H9 (cell line): ENCODE measurements around the gene GALNT13. TPM values are rescaled to one million over a fixed set of nuclear protein-coding genes. Genes with fewer than 3 reads are reported as not detected.

Experiments used
- DNase-seq: peaks from one replicate; pipeline ENCODE4 v3.0.0-alpha.2; 2017
- H2AFZ ChIP-seq: one replicate; pipeline ENCODE4 v1.6.1; 2013; ENCODE audit warnings: mild to moderate bottlenecking, low read length, control low read depth, moderate library complexity
- H2AK5ac ChIP-seq: 2 replicates; pipeline ENCODE4 v1.6.1; 2013; ENCODE audit warnings: low read length, control low read depth, mixed read lengths; ENCODE audit not compliant: insufficient read length
- H2BK120ac ChIP-seq: one replicate; pipeline ENCODE4 v1.6.1; 2013; ENCODE audit warnings: low read depth, mild to moderate bottlenecking, low read length, control low read depth, inconsistent platforms; ENCODE audit not compliant: poor library complexity, severe bottlenecking
- H2BK12ac ChIP-seq: 2 replicates; pipeline ENCODE4 v1.6.1; 2013; ENCODE audit warnings: low read length, control low read depth, mixed read lengths, low read depth; ENCODE audit not compliant: insufficient read length
- H2BK15ac ChIP-seq: 2 replicates; pipeline ENCODE4 v1.6.1; 2013; ENCODE audit warnings: low read depth, low read length, control low read depth
- H2BK20ac ChIP-seq: one replicate; pipeline ENCODE4 v1.6.1; 2013; ENCODE audit warnings: low read depth, mild to moderate bottlenecking, low read length, control low read depth, inconsistent platforms; ENCODE audit not compliant: poor library complexity, severe bottlenecking
- H2BK5ac ChIP-seq: 2 replicates; pipeline ENCODE4 v1.6.1; 2013; ENCODE audit warnings: low read length, control low read depth, mixed read lengths; ENCODE audit not compliant: insufficient read length
- H3K14ac ChIP-seq: 2 replicates; pipeline ENCODE4 v1.6.1; 2013; ENCODE audit warnings: low read length, control low read depth; ENCODE audit not compliant: insufficient read depth
- H3K18ac ChIP-seq: 2 replicates; pipeline ENCODE4 v1.6.1; 2013; ENCODE audit warnings: low read depth, mild to moderate bottlenecking, mixed read lengths, low read length, control low read depth; ENCODE audit not compliant: insufficient read length
- H3K23ac ChIP-seq: 2 replicates; pipeline ENCODE4 v1.6.1; 2013; ENCODE audit warnings: low read length, control low read depth, mixed read lengths, low read depth; ENCODE audit not compliant: insufficient read length
- H3K23me2 ChIP-seq: 2 replicates; pipeline ENCODE4 v1.6.1; 2013; ENCODE audit warnings: low read depth, mild to moderate bottlenecking, mixed read lengths, low read length, control low read depth; ENCODE audit not compliant: insufficient read length, poor library complexity, severe bottlenecking
- H3K27ac ChIP-seq: 2 replicates; pipeline ENCODE4 v1.5.1; 2013; ENCODE audit warnings: low read length, control low read depth, mixed read lengths, low read depth; ENCODE audit not compliant: insufficient read length
- H3K27me3 ChIP-seq: 2 replicates; pipeline ENCODE4 v1.6.1; 2013; ENCODE audit warnings: low read length, control low read depth, inconsistent platforms; ENCODE audit not compliant: insufficient read depth
- H3K4ac ChIP-seq: 2 replicates; pipeline ENCODE4 v1.6.1; 2013; ENCODE audit warnings: low read depth, mild to moderate bottlenecking, control low read depth, inconsistent platforms, low read length, moderate library complexity
- H3K4me1 ChIP-seq: 2 replicates; pipeline ENCODE4 v1.6.1; 2013; ENCODE audit warnings: low read length, control low read depth, inconsistent platforms; ENCODE audit not compliant: insufficient read depth
- H3K4me2 ChIP-seq: 2 replicates; pipeline ENCODE4 v1.6.1; 2013; ENCODE audit warnings: low read length, control low read depth, mixed read lengths; ENCODE audit not compliant: insufficient read length, insufficient read depth
- H3K56ac ChIP-seq: 2 replicates; pipeline ENCODE4 v1.6.1; 2013; ENCODE audit warnings: low read depth, mild to moderate bottlenecking, mixed read lengths, low read length, control low read depth; ENCODE audit not compliant: insufficient read length
- H3K79me1 ChIP-seq: 2 replicates; pipeline ENCODE4 v1.6.1; 2013; ENCODE audit warnings: low read depth, mild to moderate bottlenecking, moderate library complexity, low read length, control low read depth, inconsistent platforms; ENCODE audit not compliant: insufficient read depth, poor library complexity, severe bottlenecking
- H3K79me2 ChIP-seq: 2 replicates; pipeline ENCODE4 v1.6.1; 2013; ENCODE audit warnings: low read length, control low read depth, inconsistent platforms; ENCODE audit not compliant: insufficient read depth
- H3K9ac ChIP-seq: 2 replicates; pipeline ENCODE4 v1.6.1; 2013; ENCODE audit warnings: low read length, control low read depth, mixed read lengths; ENCODE audit not compliant: insufficient read length; ENCODE audit errors: extremely low read depth
- H3K9me3 ChIP-seq: one replicate; pipeline ENCODE4 v1.6.1; 2013; ENCODE audit warnings: low read depth, low read length, inconsistent platforms; ENCODE audit not compliant: control insufficient read depth
- H3T11ph ChIP-seq: one replicate; pipeline ENCODE4 v1.6.1; 2013; ENCODE audit warnings: mild to moderate bottlenecking, low read length, control low read depth, inconsistent platforms
- H4K20me1 ChIP-seq: one replicate; pipeline ENCODE4 v1.6.1; 2013; ENCODE audit not compliant: control insufficient read depth, insufficient read length, insufficient read depth
- H4K5ac ChIP-seq: 2 replicates; pipeline ENCODE4 v1.6.1; 2013; ENCODE audit warnings: low read depth, mild to moderate bottlenecking, mixed read lengths, low read length, control low read depth; ENCODE audit not compliant: insufficient read length
- H4K8ac ChIP-seq: replicated peaks from 2 replicates; pipeline ENCODE4 v1.6.1; 2013; ENCODE audit warnings: low read length, control low read depth, mixed read lengths, low read depth; ENCODE audit not compliant: insufficient read length
- H4K91ac ChIP-seq: 2 replicates; pipeline ENCODE4 v1.6.1; 2013; ENCODE audit warnings: low read depth, mild to moderate bottlenecking, moderate library complexity, mixed read lengths, low read length, control low read depth; ENCODE audit not compliant: insufficient read length
- H3K27ac Mint-ChIP-seq, 3 experiments: 2 replicates in 2 of 3; 3 replicates in 1 of 3; pipeline ENCODE4 v1.8.0; 2020 to 2021; ENCODE audit warnings: mixed read lengths in 3 of 3, mild to moderate bottlenecking in 1 of 3, moderate library complexity in 1 of 3
- H3K27me3 Mint-ChIP-seq: 2 replicates; pipeline ENCODE4 v1.8.0; 2021; ENCODE audit warnings: low read depth, mild to moderate bottlenecking, moderate library complexity, mixed read lengths
- H3K36me3 Mint-ChIP-seq, 3 experiments: 2 replicates in 2 of 3; 3 replicates in 1 of 3; pipeline ENCODE4 v1.8.0; 2020 to 2021; ENCODE audit warnings: low read depth in 3 of 3, mixed read lengths in 3 of 3; ENCODE audit not compliant: insufficient read depth in 1 of 3
- H3K4me1 Mint-ChIP-seq, 2 experiments: 2 replicates each; pipeline ENCODE4 v1.8.0; 2020; ENCODE audit warnings: mixed read lengths in 2 of 2
- H3K4me3 Mint-ChIP-seq, 2 experiments: 2 replicates in 1 of 2; 3 replicates in 1 of 2; pipeline ENCODE4 v1.8.0; 2020 to 2021; ENCODE audit warnings: mild to moderate bottlenecking in 2 of 2, mixed read lengths in 2 of 2, moderate library complexity in 1 of 2
- H3K9me3 Mint-ChIP-seq, 2 experiments: 2 replicates in 1 of 2; 3 replicates in 1 of 2; pipeline ENCODE4 v1.8.0; 2020; ENCODE audit warnings: mild to moderate bottlenecking in 2 of 2, mixed read lengths in 2 of 2, moderate library complexity in 1 of 2
- CTCF ChIP-seq: fragments of 200-600 bp; sonication (generic); conservative IDR thresholded peaks from 3 replicates; pipeline ENCODE4 v1.8.0; 2021; ENCODE audit warnings: antibody characterized with exemption, mild to moderate bottlenecking
- WGBS: extraction: QIAGEN DNeasy Blood & Tissue Kit; methylation state at CpG from one replicate; pipeline ENCODE4 v1.1.7; 2013; ENCODE audit warnings: missing lambda C conversion rate, low lambda C conversion rate, mixed read lengths; ENCODE audit not compliant: insufficient read length; ENCODE audit errors: extremely low coverage; 5-methylcytosine and 5-hydroxymethylcytosine counted together
- total RNA-seq: library from RNA; stranded (reverse); gene quantifications from 2 replicates; pipeline ENCODE4 v1.2.1, GENCODE V29; 2021

The GALNT13 gene
- total RNA-seq, 1 experiment from 2014 or later, result 6.6 TPM

- no peaks in the 10 kb centered on the region for H4K20me1 ChIP-seq
- H3K4me2 ChIP-seq, result no peak overlapping the region
- H2BK15ac ChIP-seq, result no peak overlapping the region
- no peaks in the 10 kb centered on the region for H3K23me2 ChIP-seq
- H3K9ac ChIP-seq, result no peak overlapping the region
- WGBS, result no CpG with 5 or more reads among the region's 4 CpGs
- no peak for DNase-seq
- H3T11ph ChIP-seq, result no peak overlapping the region
- H3K14ac ChIP-seq, result no peak overlapping the region
- H3K9me3 Mint-ChIP-seq, result no peaks in the 10 kb centered on the region
- no peaks in the 10 kb centered on the region for H3K36me3 Mint-ChIP-seq
- TF ChIP-seq CTCF, result no peak
- H2BK120ac ChIP-seq, result no peak overlapping the region
- H3K27ac ChIP-seq, result no peak overlapping the region
- H2BK20ac ChIP-seq, result no peak overlapping the region
- no peaks in the 10 kb centered on the region for H3K27me3 Mint-ChIP-seq
- H2AFZ ChIP-seq, result no peak overlapping the region
- no peaks in the 10 kb centered on the region for H3K79me2 ChIP-seq
- H3K4ac ChIP-seq, result no peak overlapping the region
- H3K27ac Mint-ChIP-seq, result no peak overlapping the region
- no peak overlapping the region for H3K23ac ChIP-seq
- H3K27me3 ChIP-seq, result no peaks in the 10 kb centered on the region
- no peak overlapping the region for H4K8ac ChIP-seq
- no peak overlapping the region for H3K18ac ChIP-seq
- no peak overlapping the region for H3K56ac ChIP-seq
- no peak overlapping the region for H4K91ac ChIP-seq
- no peaks in the 10 kb centered on the region for H3K79me1 ChIP-seq
- no peak overlapping the region for H2BK5ac ChIP-seq
- H4K5ac ChIP-seq, result no peak overlapping the region
- H3K4me1 ChIP-seq, result no peaks in the 10 kb centered on the region
- no peaks in the 10 kb centered on the region for H3K4me1 Mint-ChIP-seq
- no peaks in the 10 kb centered on the region for H3K9me3 ChIP-seq
- H2BK12ac ChIP-seq, result no peak overlapping the region
- H3K4me3 Mint-ChIP-seq, result no peak overlapping the region
- H2AK5ac ChIP-seq, result no peak overlapping the region
Observed at GRCh38 chr2:154466226-154466625, 594.5 kb downstream of the GALNT13 start.
